Measurements from ENCODE around the gene HINT3. TPM values are rescaled to one million over a fixed set of nuclear protein-coding genes. Genes with fewer than 3 reads are reported as not detected.
"Not testable (repeated sequence)": the region's sequence is repeated elsewhere in the genome, so short reads cannot be mapped to it uniquely, and the experiment has no call there.

HINT3 gene
- total RNA-seq, 1 donor from 2014 or later: 34.8 TPM

DNA sequence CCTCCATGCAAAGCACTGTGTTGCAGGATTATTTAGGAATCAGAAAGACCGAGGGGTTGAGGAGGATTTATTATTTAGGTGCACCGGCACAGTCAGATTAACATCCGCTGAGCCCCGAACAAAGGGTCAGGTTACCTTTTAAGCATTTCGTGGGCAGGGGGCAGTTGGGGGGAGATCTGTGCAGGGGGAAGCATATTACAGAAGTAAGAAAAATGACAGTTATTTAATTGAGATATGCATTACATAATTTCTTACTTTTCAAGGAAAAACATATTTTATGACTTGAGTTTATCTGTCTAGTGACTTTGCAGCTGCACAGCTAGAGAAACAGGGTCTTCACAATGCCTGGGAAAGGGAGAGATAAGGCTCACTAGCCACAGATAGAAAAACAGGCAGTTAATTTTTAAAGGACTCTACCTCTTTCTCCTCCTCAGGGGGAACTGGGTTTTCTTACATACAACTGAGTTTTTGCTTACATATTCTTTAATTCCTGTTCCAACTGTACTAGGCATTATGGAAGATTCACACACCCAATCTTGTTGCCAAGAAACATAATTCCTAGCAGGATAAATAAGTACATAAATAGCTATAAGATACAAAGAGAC, 1.7 kb upstream of the HINT3 start:
- intact Hi-C loops (cut with DNase I): loop anchor here (5.0 kb wide), 1 partner anchor 98 kb away; no protein-coding TSS in a partner anchor
- ATAC-seq (no peak), DNase-seq (ENCODE audit: missing footprints) (no peak)

DNA sequence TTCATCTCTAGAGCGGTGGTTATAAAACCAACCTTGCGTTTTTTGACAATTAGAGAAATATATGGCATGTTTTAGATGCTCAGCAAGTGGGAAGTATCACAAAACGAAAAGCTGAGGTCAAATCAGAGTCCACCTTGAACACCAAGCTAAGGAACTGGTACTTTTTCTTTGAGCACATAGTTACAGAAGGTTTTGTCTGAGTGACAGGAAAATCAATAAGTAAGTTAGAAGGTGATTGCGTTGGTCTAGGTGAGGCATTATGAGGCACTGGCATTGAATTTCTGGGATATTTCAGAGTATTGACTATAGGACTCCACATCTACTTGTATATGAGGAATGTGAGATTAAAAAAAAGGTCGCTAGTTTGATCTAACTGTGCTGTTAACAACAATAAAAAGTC, 597 bp upstream of the HINT3 start:
- intact Hi-C loops (cut with DNase I): loop anchor here (1.0 to 5.0 kb wide), 3 partner anchors 99 to 645 kb away; partner anchors contain the start of gene NCOA7
- DNase-seq (ENCODE audit: missing footprints) (no peak), ATAC-seq (no peak)

DNA sequence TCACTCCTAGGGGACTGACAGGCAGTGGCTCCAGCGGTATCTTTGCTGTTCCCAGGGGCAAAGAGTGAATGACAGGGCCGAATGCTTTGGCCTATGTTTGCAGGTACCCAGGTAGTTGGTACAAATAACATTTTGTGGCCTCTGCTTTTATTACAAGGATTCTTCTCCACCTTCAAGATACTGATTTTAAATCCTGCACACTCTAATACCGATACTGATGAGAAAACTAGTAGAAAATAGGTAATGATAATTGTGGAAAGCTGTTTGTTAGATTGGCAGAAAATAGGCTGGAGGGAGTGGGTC, 772 bp downstream of the HINT3 start:
- ATAC-seq (no peak), DNase-seq (ENCODE audit: missing footprints) (no peak)
- intact Hi-C loops (cut with DNase I): loop anchor here (2.0 to 5.0 kb wide), 2 partner anchors 100 to 167 kb away; partner anchors contain the start of gene NCOA7

DNA sequence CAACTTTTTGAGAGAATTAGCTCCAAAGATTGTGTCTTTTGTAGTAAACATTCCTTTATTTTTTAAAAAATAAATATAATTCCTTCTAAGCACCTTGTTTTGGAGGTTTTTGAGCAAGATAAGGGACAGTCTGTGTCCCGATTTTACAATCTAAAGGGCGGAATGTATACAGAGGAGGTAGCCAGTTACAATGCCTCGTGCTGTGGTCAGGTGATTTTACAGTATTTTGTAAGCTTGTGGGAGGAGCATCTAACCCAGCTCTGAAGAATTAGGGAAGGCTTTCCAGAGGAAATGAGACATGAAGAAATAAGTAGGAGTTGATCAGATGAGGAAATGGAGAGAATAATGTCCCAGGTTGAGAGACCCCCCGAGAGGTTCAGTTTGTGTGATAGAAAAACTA, 1.3 kb downstream of the HINT3 start:
- ATAC-seq: no peak
- intact Hi-C loops (cut with DNase I): loop anchor here (2.0 to 5.0 kb wide), 2 partner anchors 101 to 167 kb away; partner anchors contain the start of gene NCOA7

DNA sequence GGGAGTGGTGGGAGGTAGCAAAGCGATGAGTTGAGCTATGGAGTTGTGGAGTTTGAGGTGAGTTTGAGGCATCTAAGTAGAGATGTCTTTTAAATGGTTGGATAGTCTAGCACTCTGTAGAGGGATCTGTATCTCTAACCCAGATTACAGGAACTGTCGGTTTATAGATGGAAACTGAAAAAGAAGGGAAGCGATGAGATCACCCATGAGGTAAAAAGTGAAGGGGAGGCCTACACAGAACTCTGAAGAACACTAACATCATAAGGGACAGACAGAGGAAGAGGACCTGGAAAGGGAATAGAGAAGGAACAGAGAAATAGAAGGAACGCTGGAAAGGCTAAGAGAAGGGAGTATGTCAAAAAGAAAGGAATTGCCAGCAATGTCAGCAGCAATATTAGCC, 2.5 kb downstream of the HINT3 start:
- no peak for DNase-seq (ENCODE audit: missing footprints)
- intact Hi-C loops (cut with DNase I): loop anchor here (5.0 kb wide), 1 partner anchor 102 kb away; no protein-coding TSS in a partner anchor
- ATAC-seq: no peak

More for the DNA sequence above, 1.3 kb downstream of the HINT3 start:
- DNase-seq (ENCODE audit: missing footprints): no peak

DNA sequence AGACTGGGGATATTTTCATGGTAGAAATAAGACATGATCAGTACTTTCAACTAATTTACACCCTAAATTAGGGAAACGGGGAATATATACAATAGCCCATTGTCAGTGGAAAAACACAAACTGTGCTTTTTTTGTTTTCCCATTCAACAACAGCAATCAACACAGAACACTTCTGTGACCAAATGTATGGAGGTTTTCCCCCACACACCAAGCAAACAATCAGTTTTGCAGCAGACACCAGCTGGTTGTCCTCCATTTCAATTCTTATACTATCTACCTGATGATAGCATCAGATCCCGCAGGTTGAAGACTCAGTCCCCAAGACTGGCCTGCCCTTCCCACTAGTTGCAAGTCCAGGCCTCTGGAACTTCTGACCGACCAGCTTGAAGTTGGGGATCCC, 4.5 kb downstream of the HINT3 start:
- ATAC-seq (no peak), DNase-seq (ENCODE audit: missing footprints) (no peak)
- intact Hi-C loops (cut with DNase I): no loop called here

DNA sequence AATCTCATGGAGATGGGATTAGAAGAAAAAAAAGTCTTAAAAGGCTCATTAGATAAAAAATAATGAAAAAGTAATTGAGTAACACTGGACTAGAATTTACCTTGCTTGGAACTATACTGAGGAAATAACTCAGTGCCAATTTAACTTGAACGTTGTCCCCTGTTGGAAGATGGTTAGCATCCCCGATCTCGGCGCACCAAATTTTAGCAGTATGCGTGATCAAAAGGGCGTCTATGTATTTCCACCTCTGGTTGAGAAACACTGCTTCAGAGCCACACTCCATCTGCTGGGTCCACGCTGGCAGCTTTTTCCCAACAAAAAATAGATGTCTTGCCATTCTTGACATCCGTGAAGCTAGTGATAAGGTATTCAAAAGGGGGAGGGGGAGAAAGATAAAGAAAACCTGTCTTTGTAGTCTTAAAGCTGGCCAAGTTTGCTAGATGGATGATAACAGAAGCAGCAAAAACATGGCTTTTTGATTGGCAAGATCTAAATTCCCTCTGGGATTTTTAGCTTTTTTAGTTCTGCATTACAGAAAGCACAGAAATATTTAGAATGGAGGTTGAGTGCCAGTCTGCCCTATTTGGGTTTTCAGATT, 6.4 kb downstream of the HINT3 start:
- intact Hi-C loops (cut with DNase I): no loop called here
- ATAC-seq: no peak
- DNase-seq (ENCODE audit: missing footprints): no peak

DNA sequence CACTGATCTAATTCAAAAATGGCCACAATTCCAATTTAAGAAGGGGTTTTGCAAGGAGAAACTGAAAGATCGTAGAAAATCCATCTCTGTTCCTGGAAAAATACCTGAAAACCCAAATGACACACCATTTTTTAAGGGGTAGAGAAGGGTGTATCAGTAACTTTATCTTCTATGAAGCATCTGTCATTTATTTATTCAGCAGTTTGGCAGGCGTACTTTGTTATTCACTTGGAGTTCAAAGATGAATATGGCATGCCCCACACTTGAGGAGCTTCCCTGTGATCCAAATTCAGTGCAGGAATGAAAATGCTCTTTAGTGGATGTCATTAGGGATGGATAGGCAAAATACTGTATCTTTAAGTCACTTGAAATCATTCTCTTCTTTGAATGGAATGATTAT, 7.2 kb downstream of the HINT3 start:
- no peak for ATAC-seq
- intact Hi-C loops (cut with DNase I): no loop called here
- DNase-seq (ENCODE audit: missing footprints): no peak

DNA sequence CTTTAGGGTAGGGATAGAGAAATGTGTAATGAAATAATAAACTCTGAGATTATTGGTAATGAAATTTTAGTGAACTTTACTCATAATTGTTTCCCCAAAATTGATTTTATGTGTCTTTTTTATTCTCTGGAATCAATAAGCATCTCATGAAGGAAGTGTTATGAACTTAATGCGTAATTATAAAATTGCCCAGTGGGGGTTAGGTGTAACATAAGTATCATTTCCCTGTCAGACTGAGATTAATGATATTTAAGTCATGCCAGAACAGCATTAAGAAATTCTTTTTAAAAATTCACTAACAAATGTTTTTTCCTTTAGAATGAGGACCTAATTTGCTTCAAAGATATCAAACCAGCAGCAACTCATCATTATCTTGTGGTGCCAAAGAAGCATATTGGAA, 10.0 kb downstream of the HINT3 start:
- ATAC-seq (no peak), DNase-seq (ENCODE audit: missing footprints) (no peak)
- intact Hi-C loops (cut with DNase I): no loop called here

DNA sequence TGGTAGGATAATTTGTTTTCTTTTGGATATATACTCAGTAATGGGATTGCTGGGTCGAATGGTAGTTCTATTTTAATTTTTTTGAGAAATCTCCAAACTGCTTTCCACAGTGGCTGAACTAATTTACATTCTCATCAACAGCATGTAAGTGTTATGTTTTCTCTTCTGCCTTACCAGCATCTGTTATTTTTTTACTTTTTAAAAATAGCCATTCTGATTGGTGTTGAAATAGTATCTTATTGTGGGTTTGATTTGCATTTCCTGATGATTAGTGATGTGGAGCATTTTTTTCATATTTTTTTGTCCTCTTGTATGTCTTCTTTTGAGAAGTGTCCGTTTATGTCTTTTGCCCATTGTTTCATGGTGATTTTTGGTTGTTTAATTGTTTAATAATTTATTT, 11.9 kb downstream of the HINT3 start:
- ATAC-seq (no peak), DNase-seq (ENCODE audit: missing footprints) (no peak)
- intact Hi-C loops (cut with DNase I): no loop called here

DNA sequence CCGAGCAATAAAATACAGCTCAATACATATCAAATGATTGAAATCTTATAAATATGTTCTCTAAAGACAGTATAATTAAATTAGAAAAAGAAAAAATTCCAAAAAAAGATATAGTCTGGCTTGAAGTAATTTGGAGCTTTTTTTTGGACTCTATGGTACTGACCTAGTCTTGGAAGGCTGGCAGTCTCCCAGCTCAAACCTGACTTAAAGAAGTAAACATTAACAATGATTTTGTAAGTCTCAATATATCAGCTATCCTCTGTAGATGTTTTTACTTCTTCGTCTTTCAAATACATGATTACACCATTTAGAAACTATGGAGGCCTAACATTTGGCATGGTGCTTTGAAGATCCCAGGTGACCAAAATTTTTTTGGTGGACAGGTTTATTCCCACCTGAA, 14.2 kb downstream of the HINT3 start:
- ATAC-seq (no peak), DNase-seq (ENCODE audit: missing footprints) (no peak)
- intact Hi-C loops (cut with DNase I): loop anchor here (5.0 kb wide), 2 partner anchors 113 to 188 kb away; no protein-coding TSS in a partner anchor

DNA sequence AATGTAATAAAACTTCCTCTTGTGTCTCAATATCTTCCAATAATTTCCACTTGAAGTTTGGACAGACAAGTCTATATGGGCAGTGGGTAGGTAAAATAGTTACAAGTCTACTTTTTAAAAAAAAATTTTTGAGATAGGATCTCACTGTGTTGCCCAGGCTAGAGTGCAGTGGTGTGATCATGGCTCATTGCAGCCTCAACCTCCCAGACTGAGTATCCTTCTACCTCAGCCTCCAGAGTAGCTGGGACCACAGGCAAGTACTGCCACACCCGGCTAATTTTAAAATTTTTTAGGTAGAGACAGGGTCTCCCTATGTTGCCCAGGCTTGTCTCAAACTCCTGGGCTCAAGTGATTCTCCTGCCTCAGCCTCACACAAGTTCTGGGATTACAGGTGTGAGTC, 15.9 kb downstream of the HINT3 start:
- ATAC-seq; DNase-seq (ENCODE audit: missing footprints): not testable (repeated sequence)
- intact Hi-C loops (cut with DNase I): loop anchor here (5.0 kb wide), 2 partner anchors 115 to 190 kb away; no protein-coding TSS in a partner anchor

DNA sequence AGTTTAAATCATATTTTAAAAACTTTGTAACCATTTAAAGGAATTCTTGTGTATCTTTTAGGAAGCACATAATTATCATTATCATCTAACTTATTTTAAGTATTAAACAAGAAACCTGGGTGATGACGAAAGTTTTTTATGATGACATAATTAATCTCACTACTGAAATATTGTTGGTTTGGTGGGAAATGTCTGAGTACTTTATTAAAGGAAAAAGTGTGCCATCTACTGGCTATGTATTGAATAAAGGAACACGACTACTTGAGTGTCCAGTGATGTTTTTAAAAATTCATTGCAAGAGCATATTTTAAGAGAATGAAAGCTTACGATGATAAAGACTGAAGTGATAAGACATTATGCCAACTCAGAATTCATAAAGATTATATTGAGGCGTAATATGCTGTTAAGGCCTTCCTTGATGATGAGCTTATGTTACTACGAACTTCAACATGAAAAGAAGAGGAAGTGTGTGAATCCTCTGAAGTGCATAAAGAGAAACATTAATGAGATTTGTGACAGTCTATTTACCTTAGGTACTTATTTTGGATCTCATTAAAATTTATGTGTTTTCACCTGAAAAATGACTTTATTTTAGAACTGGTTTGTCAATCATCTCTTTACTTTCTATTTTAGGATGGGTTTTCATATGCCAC, 17.8 kb downstream of the HINT3 start:
- DNase-seq (ENCODE audit: missing footprints) (no peak), ATAC-seq (peak; percentile 60)
- intact Hi-C loops (cut with DNase I): loop anchor here (5.0 kb wide), 2 partner anchors 117 to 192 kb away; no protein-coding TSS in a partner anchor

DNA sequence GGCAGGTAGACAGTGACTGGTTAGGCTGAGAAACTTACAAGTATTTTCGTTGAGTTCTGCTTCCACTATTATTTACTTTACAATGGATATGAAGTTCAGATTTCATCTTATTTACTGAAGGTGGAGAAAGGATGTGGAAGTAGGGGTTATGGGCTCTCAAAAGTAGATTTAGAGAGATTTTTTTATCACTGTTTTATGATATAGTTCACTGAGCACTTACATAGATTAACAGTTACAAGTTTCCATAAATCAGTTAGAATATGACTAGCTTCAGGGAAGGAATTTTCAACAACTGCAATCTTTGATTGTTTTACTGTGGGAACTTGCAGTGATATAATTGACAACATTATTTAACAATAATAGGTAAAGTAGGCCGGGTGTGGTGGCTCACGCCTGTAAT, 22.5 kb downstream of the HINT3 start:
- intact Hi-C loops (cut with DNase I): no loop called here
- no peak for ATAC-seq
- DNase-seq (ENCODE audit: missing footprints): no peak

DNA sequence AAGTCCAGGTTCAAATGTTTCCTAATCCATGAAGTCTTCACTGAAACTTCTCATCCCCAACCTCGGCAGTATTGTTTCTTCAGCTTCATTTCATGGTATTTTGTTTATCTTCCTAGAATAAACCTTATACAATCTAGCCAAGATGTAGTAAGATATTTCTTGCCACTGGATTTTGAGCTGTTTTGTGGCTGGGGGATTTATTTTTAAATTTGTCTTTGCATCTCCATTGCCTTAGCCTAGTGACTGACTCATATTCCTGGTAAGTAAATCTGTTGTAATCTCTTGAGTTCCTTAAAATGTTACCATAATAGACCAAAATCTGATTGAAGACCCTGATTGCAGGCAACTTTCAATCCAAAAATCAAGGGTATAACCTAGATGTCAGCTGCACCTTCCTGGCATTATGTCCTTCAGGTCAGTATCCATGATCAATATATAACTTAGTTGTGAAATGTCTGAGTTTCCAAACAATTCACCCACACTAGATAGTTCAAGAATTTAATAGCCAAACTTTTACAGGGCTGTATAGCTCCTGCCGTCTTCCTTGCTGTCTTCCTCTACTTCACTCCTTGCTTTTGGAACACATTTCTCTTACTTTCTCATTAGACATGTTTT, 25.1 kb downstream of the HINT3 start:
- intact Hi-C loops (cut with DNase I): no loop called here

DNA sequence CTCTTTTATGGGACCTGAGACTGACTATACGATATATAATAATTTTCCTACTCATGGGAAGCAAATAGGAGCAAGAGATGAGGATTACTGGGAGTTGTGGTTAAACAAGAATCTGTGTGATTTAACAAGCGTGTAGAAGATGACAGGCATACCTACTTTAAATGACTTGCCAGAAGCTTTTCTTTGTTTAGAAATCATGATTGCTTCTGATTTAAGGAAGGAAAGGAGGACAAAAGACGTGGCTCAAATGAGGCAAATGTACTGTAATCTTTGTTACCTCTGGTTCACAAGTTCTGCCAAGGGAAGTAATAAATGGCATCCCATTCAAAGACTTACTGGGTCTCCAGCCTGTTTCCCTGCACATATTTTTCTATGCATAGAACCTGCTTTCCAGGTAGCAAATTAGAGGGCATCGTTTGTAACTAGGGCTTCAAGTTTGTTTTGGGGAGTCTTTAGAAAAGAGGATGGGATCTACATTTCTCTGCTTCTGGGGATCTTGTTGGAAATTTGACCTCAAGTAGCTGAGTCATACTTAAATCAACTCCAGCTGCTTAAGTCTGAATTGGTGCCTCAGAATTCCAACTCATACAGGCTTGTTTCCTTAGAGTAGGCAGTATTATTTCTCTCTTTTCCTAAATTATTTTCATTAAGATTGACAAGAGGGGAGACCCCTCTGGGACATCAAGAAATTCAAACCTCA, 26.8 kb downstream of the HINT3 start:
- DNase-seq (ENCODE audit: missing footprints): no peak
- ATAC-seq: no peak
- intact Hi-C loops (cut with DNase I): no loop called here

More for the DNA sequence above, 25.1 kb downstream of the HINT3 start:
- ATAC-seq (no peak), DNase-seq (ENCODE audit: missing footprints) (no peak)

DNA sequence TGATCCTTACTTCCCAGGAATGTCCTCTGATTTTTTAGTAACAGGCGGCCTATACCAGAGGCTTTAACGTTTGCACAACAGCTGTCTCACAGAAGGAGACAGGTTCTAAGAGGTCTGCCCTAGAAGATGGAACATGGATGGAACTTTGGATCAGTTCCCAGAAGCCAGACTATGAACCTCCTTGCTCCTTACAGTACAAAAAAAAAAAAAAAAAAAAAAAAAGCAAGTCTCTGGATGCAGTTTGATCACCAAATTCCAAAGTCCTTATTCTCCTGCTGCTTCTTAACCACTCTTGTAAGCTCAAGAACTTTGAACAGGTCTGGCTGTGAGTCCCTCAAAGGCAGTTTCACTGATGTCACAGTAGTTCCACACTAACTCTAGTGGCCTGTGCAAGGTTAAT, 27.7 kb downstream of the HINT3 start:
- ATAC-seq: no peak
- no peak for DNase-seq (ENCODE audit: missing footprints)
- intact Hi-C loops (cut with DNase I): no loop called here

DNA sequence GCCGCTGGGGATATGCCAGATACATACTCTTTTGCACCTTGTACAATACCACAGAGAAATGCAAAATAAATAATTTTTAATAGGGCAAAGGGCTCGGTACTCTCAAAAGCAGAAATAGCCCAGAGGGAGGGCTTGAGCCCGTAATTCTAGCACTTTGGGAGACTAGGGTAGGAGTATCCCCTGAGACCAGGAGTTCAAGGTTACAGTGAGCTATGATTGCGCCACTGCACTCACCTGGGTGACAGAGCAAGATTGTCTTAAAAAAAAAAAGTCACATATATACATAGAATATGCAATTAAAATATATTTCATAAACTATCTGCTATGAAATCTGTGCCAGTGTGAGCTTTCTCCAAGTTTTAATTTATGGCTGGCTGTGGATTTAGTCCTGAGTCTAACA, 29.0 kb downstream of the HINT3 start:
- ATAC-seq: no peak
- intact Hi-C loops (cut with DNase I): no loop called here
- no peak for DNase-seq (ENCODE audit: missing footprints)

DNA sequence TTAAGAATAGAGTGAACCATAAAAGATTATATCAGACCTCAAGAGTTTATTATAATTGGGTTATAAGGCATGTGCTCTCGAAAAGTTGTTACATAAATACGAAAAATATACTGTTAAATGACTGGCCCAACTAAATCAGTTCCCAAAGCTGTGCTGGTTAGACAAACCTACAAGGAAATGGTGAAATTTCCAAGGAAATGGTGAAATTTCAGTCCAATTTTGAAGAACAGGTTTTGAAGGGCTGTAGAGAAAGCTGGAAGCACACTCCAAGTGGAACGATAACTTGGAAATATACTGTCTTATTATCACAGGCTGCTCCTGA, 29.4 kb downstream of the HINT3 start:
- intact Hi-C loops (cut with DNase I): no loop called here
- no peak for DNase-seq (ENCODE audit: missing footprints)
- ATAC-seq: no peak
